ENCODE measurements around the gene CALML3. TPM values are rescaled to one million over a fixed set of nuclear protein-coding genes. Genes with fewer than 3 reads are reported as not detected.

The CALML3 gene
- total and polyA plus RNA-seq, 2 donors: 142 to 144 TPM

- peak in 1 of 9 donors; percentile 33 for DNase-seq (ENCODE audit: low read depth in 6 of 9, low spot score in 9 of 9)
- 91% methylated on average over 27 of the region's 27 CpGs for whole genome bisulfite sequencing
- H3K27ac ChIP-seq (ENCODE audit: low read depth in 1 of 2, low read length in 1 of 2): peak overlapping the region in 1 of 2 donors; percentile 36
These were observed 36.2 kb upstream of the CALML3 start for GRCh38 chr10:5488272-5489161.

DNA sequence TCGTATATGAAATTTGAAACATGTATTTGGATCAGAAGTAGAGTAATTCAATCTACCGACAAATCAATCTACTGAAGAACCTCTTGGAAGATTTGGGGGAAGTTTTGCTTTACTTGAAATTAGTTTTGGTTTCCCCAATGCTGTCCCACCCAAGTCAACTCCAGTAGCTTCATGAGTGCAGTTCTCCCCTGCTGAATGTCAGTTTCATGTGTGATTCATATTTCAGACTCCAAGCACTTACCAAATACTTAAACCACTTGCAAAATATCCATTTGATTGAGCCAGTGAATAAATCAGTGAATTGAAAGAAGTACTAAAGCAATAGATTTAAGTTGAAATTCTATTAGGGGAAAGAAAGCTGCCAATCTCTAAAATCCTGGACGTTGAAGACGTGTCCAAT lies 34.7 kb upstream of the CALML3 start:
- Histone ChIP-seq H3K4me3 (ENCODE audit: low read length in 2 of 2) (no peak overlapping the region), H3K27me3 (ENCODE audit: control insufficient read depth in 2 of 2, insufficient read depth in 1 of 2, low read length in 1 of 2) (no peaks in the 10 kb centered on the region), H3K27ac (ENCODE audit: low read depth in 1 of 2, low read length in 1 of 2) (peak overlapping the region in 1 of 2 donors; percentile 22), H3K9me3 (ENCODE audit: control insufficient read depth in 2 of 2, insufficient read depth in 1 of 2, low read length in 1 of 2) (peaks cover 0 to 16% of the 10 kb centered on the region in 2 donors), H3K36me3 (ENCODE audit: control insufficient read depth in 2 of 2, insufficient read depth in 2 of 2, low read length in 1 of 2) (no peaks in the 10 kb centered on the region), H3K4me1 (ENCODE audit: control insufficient read depth in 2 of 2, insufficient read depth in 2 of 2, low read length in 2 of 2) (peaks cover 0 to 23% of the 10 kb centered on the region in 2 donors)
- DNase-seq (ENCODE audit: low read depth in 6 of 9, low spot score in 9 of 9): no peak
- 94% methylated on average over 4 of the region's 4 CpGs for WGBS

More at GRCh38 chr10:5488272-5489161, 36.2 kb upstream of the CALML3 start:
- peaks cover 0 to 23% of the 10 kb centered on the region in 2 donors for H3K4me1 ChIP-seq (ENCODE audit: control insufficient read depth in 2 of 2, insufficient read depth in 2 of 2, low read length in 2 of 2)
- no peaks in the 10 kb centered on the region for H3K36me3 ChIP-seq (ENCODE audit: control insufficient read depth in 2 of 2, insufficient read depth in 2 of 2, low read length in 1 of 2)
- no peak overlapping the region for H3K4me3 ChIP-seq (ENCODE audit: low read length in 2 of 2)
- no peaks in the 10 kb centered on the region for H3K27me3 ChIP-seq (ENCODE audit: control insufficient read depth in 2 of 2, insufficient read depth in 1 of 2, low read length in 1 of 2)
- H3K9me3 ChIP-seq (ENCODE audit: control insufficient read depth in 2 of 2, insufficient read depth in 1 of 2, low read length in 1 of 2): peaks cover 0 to 16% of the 10 kb centered on the region in 2 donors

- DNase-seq (ENCODE audit: low read depth in 6 of 9, low spot score in 9 of 9): no peak
- Histone ChIP-seq H3K27ac (ENCODE audit: low read depth in 1 of 2, low read length in 1 of 2) (peak overlapping the region in 1 of 2 donors; percentile 49), H3K27me3 (ENCODE audit: control insufficient read depth in 2 of 2, insufficient read depth in 1 of 2, low read length in 1 of 2) (no peaks in the 10 kb centered on the region), H3K9me3 (ENCODE audit: control insufficient read depth in 2 of 2, insufficient read depth in 1 of 2, low read length in 1 of 2) (peaks cover 0 to 16% of the 10 kb centered on the region in 2 donors), H3K4me3 (ENCODE audit: low read length in 2 of 2) (no peak overlapping the region), H3K4me1 (ENCODE audit: control insufficient read depth in 2 of 2, insufficient read depth in 2 of 2, low read length in 2 of 2) (peaks cover 0 to 23% of the 10 kb centered on the region in 2 donors), H3K36me3 (ENCODE audit: control insufficient read depth in 2 of 2, insufficient read depth in 2 of 2, low read length in 1 of 2) (no peaks in the 10 kb centered on the region)
- 90% methylated on average over 10 of the region's 10 CpGs for WGBS
These were observed 33.9 kb upstream of the CALML3 start for GRCh38 chr10:5490698-5491464.

GRCh38 chr10:5491477-5491876 lies 33.3 kb upstream of the CALML3 start:
- Histone ChIP-seq H3K4me1 (ENCODE audit: control insufficient read depth in 2 of 2, insufficient read depth in 2 of 2, low read length in 2 of 2) (peaks cover 0 to 23% of the 10 kb centered on the region in 2 donors), H3K9me3 (ENCODE audit: control insufficient read depth in 2 of 2, insufficient read depth in 1 of 2, low read length in 1 of 2) (peaks cover 0 to 16% of the 10 kb centered on the region in 2 donors), H3K27ac (ENCODE audit: low read depth in 1 of 2, low read length in 1 of 2) (no peak overlapping the region), H3K36me3 (ENCODE audit: control insufficient read depth in 2 of 2, insufficient read depth in 2 of 2, low read length in 1 of 2) (no peaks in the 10 kb centered on the region), H3K4me3 (ENCODE audit: low read length in 2 of 2) (no peak overlapping the region), H3K27me3 (ENCODE audit: control insufficient read depth in 2 of 2, insufficient read depth in 1 of 2, low read length in 1 of 2) (no peaks in the 10 kb centered on the region)
- no peak for DNase-seq (ENCODE audit: low read depth in 6 of 9, low spot score in 9 of 9)
- 97% methylated on average over 7 of the region's 7 CpGs for WGBS

GRCh38 chr10:5492322-5492855 lies 32.4 kb upstream of the CALML3 start:
- peaks cover 0 to 23% of the 10 kb centered on the region in 2 donors for H3K4me1 ChIP-seq (ENCODE audit: control insufficient read depth in 2 of 2, insufficient read depth in 2 of 2, low read length in 2 of 2)
- no peak overlapping the region for H3K4me3 ChIP-seq (ENCODE audit: low read length in 2 of 2)
- peaks cover 0 to 16% of the 10 kb centered on the region in 2 donors for H3K9me3 ChIP-seq (ENCODE audit: control insufficient read depth in 2 of 2, insufficient read depth in 1 of 2, low read length in 1 of 2)
- no peak overlapping the region for H3K27ac ChIP-seq (ENCODE audit: low read depth in 1 of 2, low read length in 1 of 2)
- H3K27me3 ChIP-seq (ENCODE audit: control insufficient read depth in 2 of 2, insufficient read depth in 1 of 2, low read length in 1 of 2): no peaks in the 10 kb centered on the region
- H3K36me3 ChIP-seq (ENCODE audit: control insufficient read depth in 2 of 2, insufficient read depth in 2 of 2, low read length in 1 of 2): no peaks in the 10 kb centered on the region
- WGBS: 94% methylated on average over 4 of the region's 4 CpGs
- DNase-seq (ENCODE audit: low read depth in 6 of 9, low spot score in 9 of 9): no peak

DNA sequence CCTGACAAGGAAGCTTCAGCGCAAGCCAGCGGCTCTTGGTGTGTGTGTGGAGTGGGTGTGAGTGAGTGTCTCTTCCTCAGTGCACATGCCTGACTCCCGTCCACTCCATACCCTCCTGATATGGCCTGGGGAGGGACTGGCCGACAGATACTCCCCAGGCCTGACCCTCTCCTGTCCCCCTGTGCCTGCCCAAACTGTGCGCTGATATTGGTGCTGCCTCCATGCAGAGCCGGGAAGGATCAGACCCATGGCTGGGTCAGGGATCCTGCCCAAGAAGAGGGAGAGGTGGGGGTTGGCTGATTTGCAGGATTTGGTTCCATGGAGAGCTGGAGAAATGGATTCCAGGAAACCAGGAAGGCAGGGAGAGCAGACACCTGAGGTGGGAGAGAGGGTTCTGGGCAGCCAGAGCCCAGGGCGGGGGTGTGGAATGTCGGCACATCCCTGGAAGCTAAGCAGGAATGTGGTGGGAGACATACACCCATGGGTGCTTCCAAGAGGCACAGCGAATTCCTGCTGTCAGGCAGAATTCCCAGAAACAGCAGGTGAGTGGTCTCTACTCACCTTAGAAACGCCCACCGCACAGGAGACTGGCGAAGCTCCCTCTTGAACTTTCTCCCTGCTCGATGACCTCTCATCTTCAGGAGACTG lies 31.7 kb upstream of the CALML3 start:
- no peak for DNase-seq (ENCODE audit: low read depth in 6 of 9, low spot score in 9 of 9)
- H3K27ac ChIP-seq (ENCODE audit: low read depth in 1 of 2, low read length in 1 of 2): no peak overlapping the region

DNA sequence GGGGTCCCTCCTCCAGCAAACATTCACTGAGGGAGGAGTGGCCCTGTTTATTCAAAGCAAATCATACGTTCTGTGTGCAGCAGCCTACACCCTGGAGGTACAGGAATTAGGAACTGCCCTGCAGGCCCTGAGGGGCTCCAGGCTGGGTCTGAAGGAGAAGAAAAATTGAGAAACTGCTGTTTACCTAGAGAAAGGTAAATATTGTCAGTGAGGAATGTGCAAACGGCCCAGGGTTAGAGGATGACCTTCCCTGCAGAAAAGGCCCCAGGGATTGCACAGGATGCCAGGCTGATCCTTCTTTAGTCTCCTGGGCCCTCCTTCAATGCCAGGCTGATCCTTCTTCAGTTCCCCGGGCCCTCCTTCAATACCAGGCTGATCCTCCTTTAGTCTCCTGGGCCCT lies 31.1 kb upstream of the CALML3 start:
- Histone ChIP-seq H3K27ac (ENCODE audit: low read depth in 1 of 2, low read length in 1 of 2) (no peak overlapping the region), H3K4me1 (ENCODE audit: control insufficient read depth in 2 of 2, insufficient read depth in 2 of 2, low read length in 2 of 2) (peaks cover 0 to 18% of the 10 kb centered on the region in 2 donors), H3K27me3 (ENCODE audit: control insufficient read depth in 2 of 2, insufficient read depth in 1 of 2, low read length in 1 of 2) (no peaks in the 10 kb centered on the region), H3K4me3 (ENCODE audit: low read length in 2 of 2) (no peak overlapping the region), H3K36me3 (ENCODE audit: control insufficient read depth in 2 of 2, insufficient read depth in 2 of 2, low read length in 1 of 2) (no peaks in the 10 kb centered on the region), H3K9me3 (ENCODE audit: control insufficient read depth in 2 of 2, insufficient read depth in 1 of 2, low read length in 1 of 2) (peaks cover 0 to 16% of the 10 kb centered on the region in 2 donors)
- WGBS: 93% methylated on average over 3 of the region's 3 CpGs
- DNase-seq (ENCODE audit: low read depth in 6 of 9, low spot score in 9 of 9): no peak

More for the DNA sequence above, 31.7 kb upstream of the CALML3 start:
- Histone ChIP-seq H3K27me3 (ENCODE audit: control insufficient read depth in 2 of 2, insufficient read depth in 1 of 2, low read length in 1 of 2) (no peaks in the 10 kb centered on the region), H3K9me3 (ENCODE audit: control insufficient read depth in 2 of 2, insufficient read depth in 1 of 2, low read length in 1 of 2) (peaks cover 0 to 16% of the 10 kb centered on the region in 2 donors), H3K4me3 (ENCODE audit: low read length in 2 of 2) (no peak overlapping the region), H3K4me1 (ENCODE audit: control insufficient read depth in 2 of 2, insufficient read depth in 2 of 2, low read length in 2 of 2) (peaks cover 0 to 23% of the 10 kb centered on the region in 2 donors), H3K36me3 (ENCODE audit: control insufficient read depth in 2 of 2, insufficient read depth in 2 of 2, low read length in 1 of 2) (no peaks in the 10 kb centered on the region)
- WGBS: 97% methylated on average over 13 of the region's 13 CpGs

- Histone ChIP-seq H3K36me3 (ENCODE audit: control insufficient read depth in 2 of 2, insufficient read depth in 2 of 2, low read length in 1 of 2) (no peaks in the 10 kb centered on the region), H3K27ac (ENCODE audit: low read depth in 1 of 2, low read length in 1 of 2) (no peak overlapping the region), H3K27me3 (ENCODE audit: control insufficient read depth in 2 of 2, insufficient read depth in 1 of 2, low read length in 1 of 2) (no peaks in the 10 kb centered on the region), H3K4me1 (ENCODE audit: control insufficient read depth in 2 of 2, insufficient read depth in 2 of 2, low read length in 2 of 2) (peaks cover 0 to 9% of the 10 kb centered on the region in 2 donors), H3K9me3 (ENCODE audit: control insufficient read depth in 2 of 2, insufficient read depth in 1 of 2, low read length in 1 of 2) (peaks cover 0 to 16% of the 10 kb centered on the region in 2 donors), H3K4me3 (ENCODE audit: low read length in 2 of 2) (no peak overlapping the region)
- no peak for DNase-seq (ENCODE audit: low read depth in 6 of 9, low spot score in 9 of 9)
- 89% methylated on average over 8 of the region's 8 CpGs for WGBS
These were observed 30.1 kb upstream of the CALML3 start for GRCh38 chr10:5494611-5495010.

Data from thymus (tissue), 11 donors.